Dedifferentiated amniotic fluid mesenchymal stem cell (primary cell): Measurements from ENCODE around the gene HSH2D.
"Not testable (repeated sequence)": the region's sequence is repeated elsewhere in the genome, so short reads cannot be mapped to it uniquely, and the experiment has no call there.

Source experiments
- DNase-seq: peaks from one replicate; pipeline ENCODE4 v3.0.0-alpha.2; 2016; ENCODE audit errors: extremely low spot score

HSH2D gene

GRCh38 chr19:16119075-16119857 lies 24.2 kb upstream of the HSH2D start:
- DNase-seq, result not testable (repeated sequence)

GRCh38 chr19:16121141-16121540 lies 22.3 kb upstream of the HSH2D start:
- DNase-seq, result no peak

- DNase-seq, result no peak
Observed at GRCh38 chr19:16121967-16122366, 21.5 kb upstream of the HSH2D start.

GRCh38 chr19:16124953-16125352 lies 18.5 kb upstream of the HSH2D start:
- DNase-seq, result no peak

- DNase-seq, result no peak
Observed at GRCh38 chr19:16125737-16126495, 17.6 kb upstream of the HSH2D start.

GRCh38 chr19:16127080-16127479 lies 16.4 kb upstream of the HSH2D start:
- no peak for DNase-seq

- no peak for DNase-seq
Observed at GRCh38 chr19:16127776-16128371, 15.6 kb upstream of the HSH2D start.

- no peak for DNase-seq
Observed at GRCh38 chr19:16131648-16132047, 11.8 kb upstream of the HSH2D start.

GRCh38 chr19:16133818-16134217 lies 9.7 kb upstream of the HSH2D start:
- no peak for DNase-seq

GRCh38 chr19:16134510-16134909 lies 9.0 kb upstream of the HSH2D start:
- DNase-seq, result no peak

- no peak for DNase-seq
Observed at GRCh38 chr19:16135430-16136127, 7.9 kb upstream of the HSH2D start.

- no peak for DNase-seq
Observed at GRCh38 chr19:16136185-16136999, 7.1 kb upstream of the HSH2D start.

- DNase-seq, result no peak
Observed at GRCh38 chr19:16139752-16140151, 3.7 kb upstream of the HSH2D start.

GRCh38 chr19:16141043-16141442 lies 2.4 kb upstream of the HSH2D start:
- DNase-seq, result no peak

- no peak for DNase-seq
Observed at GRCh38 chr19:16142032-16142580, 1.4 kb upstream of the HSH2D start.

- DNase-seq, result no peak
Observed at GRCh38 chr19:16144216-16144581, 714 bp downstream of the HSH2D start.

GRCh38 chr19:16146112-16146511 lies 2.6 kb downstream of the HSH2D start:
- DNase-seq, result no peak

- DNase-seq, result no peak
Observed at GRCh38 chr19:16148443-16149229, 5.2 kb downstream of the HSH2D start.

- no peak for DNase-seq
Observed at GRCh38 chr19:16153582-16154336, 10.3 kb downstream of the HSH2D start.

- no peak for DNase-seq
Observed at GRCh38 chr19:16154557-16154956, 11.1 kb downstream of the HSH2D start.
